Ramos (cell line): ENCODE results near the gene ITPR3.

Source experiments
- in situ Hi-C: fragments of 300-500 bp; cut with MboI; formaldehyde crosslinking; loops from one replicate; pipeline ENCODE4 v1.14.3; 2022; ENCODE audit warnings: low sequenced_read_pairs; ENCODE audit not compliant: unreplicated experiment

Gene ITPR3

GRCh38 chr6:33633084-33633461 lies 12.0 kb downstream of the ITPR3 start:
- in situ Hi-C loops: no loop called here

- in situ Hi-C loops: no loop called here
Measured at GRCh38 chr6:33633462-33634158, 12.5 kb downstream of the ITPR3 start.

GRCh38 chr6:33634161-33634727 lies 13.1 kb downstream of the ITPR3 start:
- in situ Hi-C loops: no loop called here

GRCh38 chr6:33634946-33635345 lies 13.8 kb downstream of the ITPR3 start:
- in situ Hi-C loops: no loop called here

GRCh38 chr6:33636655-33637054 lies 15.5 kb downstream of the ITPR3 start:
- in situ Hi-C loops: no loop called here

GRCh38 chr6:33638556-33638955 lies 17.4 kb downstream of the ITPR3 start:
- in situ Hi-C loops: no loop called here

GRCh38 chr6:33639559-33639958 lies 18.4 kb downstream of the ITPR3 start:
- in situ Hi-C loops: no loop called here

- in situ Hi-C loops: no loop called here
Measured at GRCh38 chr6:33640361-33640760, 19.2 kb downstream of the ITPR3 start.

- in situ Hi-C loops: no loop called here
Measured at GRCh38 chr6:33641144-33641543, 20.0 kb downstream of the ITPR3 start.

- in situ Hi-C loops: no loop called here
Measured at GRCh38 chr6:33641602-33642001, 20.5 kb downstream of the ITPR3 start.

- in situ Hi-C loops: no loop called here
Measured at GRCh38 chr6:33642897-33643296, 21.8 kb downstream of the ITPR3 start.

GRCh38 chr6:33651403-33651802 lies 30.3 kb downstream of the ITPR3 start:
- in situ Hi-C loops: no loop called here

- in situ Hi-C loops: no loop called here
Measured at GRCh38 chr6:33652002-33652401, 30.9 kb downstream of the ITPR3 start.

- in situ Hi-C loops: no loop called here
Measured at GRCh38 chr6:33654831-33655554, 33.9 kb downstream of the ITPR3 start.

- in situ Hi-C loops: no loop called here
Measured at GRCh38 chr6:33656844-33657243, 35.7 kb downstream of the ITPR3 start.

- in situ Hi-C loops: no loop called here
Measured at GRCh38 chr6:33658982-33659689, 38.0 kb downstream of the ITPR3 start.

- in situ Hi-C loops: no loop called here
Measured at GRCh38 chr6:33659986-33660385, 38.9 kb downstream of the ITPR3 start.

GRCh38 chr6:33661106-33661838 lies 40.1 kb downstream of the ITPR3 start:
- in situ Hi-C loops: no loop called here

GRCh38 chr6:33662318-33662717 lies 41.2 kb downstream of the ITPR3 start:
- in situ Hi-C loops: no loop called here

GRCh38 chr6:33663028-33663427 lies 41.9 kb downstream of the ITPR3 start:
- in situ Hi-C loops: no loop called here
